GM10847 (cell line): ENCODE data around the gene BLZF1.

Experiments used
- POLR2A ChIP-seq: IDR thresholded peaks from 2 replicates; pipeline ENCODE4 v1.6.1; 2011; ENCODE audit not compliant: insufficient read length; ENCODE audit errors: extremely low read depth

Gene BLZF1

GRCh38 chr1:169426174-169426705, 58.2 kb downstream of the BLZF1 start:
- no peak for TF ChIP-seq POLR2A

GRCh38 chr1:169427081-169427641, 59.2 kb downstream of the BLZF1 start, which contains the start of gene CCDC181:
Gene CCDC181 (minus strand): TSS chr1:169427474. CDS start chr1:169424927, 2,547 bp downstream.
- TF ChIP-seq POLR2A = no peak
